ENCODE results near the gene ARID3A.
"Not testable (repeated sequence)": the region's sequence is repeated elsewhere in the genome, so short reads cannot be mapped to it uniquely, and the experiment has no call there.

Gene ARID3A

GRCh38 chr19:925526-926322 is at the start of gene ARID3A:
TSS of gene ARID3A (plus strand) at chr19:926035. CDS start at chr19:929529, 3,494 bp downstream.
- peak; percentile 59 for DNase-seq

- no peak for DNase-seq
Measured at GRCh38 chr19:876089-876488, 49.7 kb upstream of the ARID3A start.

- no peak for DNase-seq
Measured at GRCh38 chr19:876780-877314, 49.0 kb upstream of the ARID3A start.

- not testable (repeated sequence) for DNase-seq
Measured at GRCh38 chr19:877992-878660, 47.7 kb upstream of the ARID3A start.

- not testable (repeated sequence) for DNase-seq
Measured at GRCh38 chr19:878751-879561, 46.9 kb upstream of the ARID3A start.

GRCh38 chr19:879711-880438 is 46.0 kb upstream of the ARID3A start:
- no peak for DNase-seq

- no peak for DNase-seq
Measured at GRCh38 chr19:881385-882071, 44.3 kb upstream of the ARID3A start.

GRCh38 chr19:882871-883497 is 42.9 kb upstream of the ARID3A start:
- DNase-seq: no peak

GRCh38 chr19:883661-884211 is 42.1 kb upstream of the ARID3A start:
- DNase-seq: no peak

GRCh38 chr19:884420-885211 is 41.2 kb upstream of the ARID3A start:
- no peak for DNase-seq

GRCh38 chr19:885536-886224 is 40.2 kb upstream of the ARID3A start:
- DNase-seq: no peak

GRCh38 chr19:887072-887471 is 38.8 kb upstream of the ARID3A start:
- no peak for DNase-seq

GRCh38 chr19:887599-887998 is 38.2 kb upstream of the ARID3A start:
- DNase-seq: no peak

- DNase-seq: no peak
Measured at GRCh38 chr19:888581-889385, 37.1 kb upstream of the ARID3A start.

- no peak for DNase-seq
Measured at GRCh38 chr19:889662-890295, 36.1 kb upstream of the ARID3A start.

- DNase-seq: no peak
Measured at GRCh38 chr19:890831-891230, 35.0 kb upstream of the ARID3A start.

GRCh38 chr19:891421-892200 is 34.2 kb upstream of the ARID3A start:
- DNase-seq: not testable (repeated sequence)

All from activated CD4-positive, alpha-beta T cell treated with anti-CD3 and anti-CD28 coated beads for 1 hour (primary cell).